Measurements from ENCODE around the gene FDCSP.
"Not testable (repeated sequence)": the region's sequence is repeated elsewhere in the genome, so short reads cannot be mapped to it uniquely, and the experiment has no call there.

FDCSP gene

DNA sequence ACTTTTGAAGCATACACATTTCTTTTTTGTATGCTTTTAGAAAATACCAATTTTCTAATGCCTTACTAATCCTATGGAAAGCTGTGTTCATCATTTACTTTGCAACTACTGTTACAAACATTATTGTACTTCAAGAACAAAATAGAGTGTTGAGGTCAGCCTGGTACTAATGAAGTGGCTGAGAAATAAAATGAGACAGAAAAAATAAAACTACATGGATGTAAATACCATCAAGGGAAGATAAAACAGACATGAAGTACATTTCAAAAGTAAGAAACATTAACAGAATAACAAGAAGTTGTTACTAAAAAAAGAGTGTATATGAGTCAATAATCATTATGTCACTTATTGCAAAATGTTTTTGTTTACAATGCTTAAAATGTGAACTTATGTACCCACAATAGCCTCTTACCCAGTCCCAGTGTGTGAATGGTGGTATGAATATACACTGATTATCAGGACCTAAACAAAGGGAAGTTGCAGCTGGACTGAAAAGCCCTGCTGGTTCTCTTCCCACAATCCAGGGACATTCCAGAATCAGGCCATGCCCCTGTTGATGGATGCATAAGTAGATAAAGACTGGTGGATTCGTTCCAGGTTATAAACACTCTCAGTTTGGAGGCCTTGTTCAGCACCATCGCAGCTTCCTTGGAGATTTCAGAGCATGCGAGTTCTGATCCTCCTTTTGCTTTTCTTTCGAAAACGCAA is 14.1 kb downstream of the FDCSP start:
- DNase-seq, result no peak

GRCh38 chr4:70242297-70242696 is 16.4 kb downstream of the FDCSP start, which contains the start of gene CSN3:
Gene CSN3, plus strand, starts transcription at chr4:70242597. Its CDS starts 2,223 bp downstream, at chr4:70244820.
- not testable (repeated sequence) for DNase-seq

DNA sequence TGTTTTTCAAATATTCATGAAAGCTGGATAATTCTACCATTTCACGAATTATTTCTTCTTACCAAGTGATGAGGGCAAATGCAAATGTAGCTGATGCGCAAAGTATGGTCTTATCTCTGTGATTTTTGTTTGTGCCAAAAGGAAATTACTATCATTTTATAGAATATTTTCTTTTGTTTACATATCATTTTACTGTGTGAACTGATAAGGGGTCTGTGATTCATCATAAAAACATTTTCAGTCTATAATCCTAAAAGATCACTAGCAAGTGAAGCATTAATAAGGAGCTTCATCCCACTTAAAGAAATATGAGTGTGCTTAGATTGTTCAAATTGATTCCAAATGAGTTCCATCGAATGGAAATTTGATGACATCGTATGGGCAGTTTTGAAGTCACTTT is 17.2 kb downstream of the FDCSP start:
- no peak for DNase-seq

GRCh38 chr4:70251250-70251944 is 25.5 kb downstream of the FDCSP start:
- DNase-seq, result no peak

DNA sequence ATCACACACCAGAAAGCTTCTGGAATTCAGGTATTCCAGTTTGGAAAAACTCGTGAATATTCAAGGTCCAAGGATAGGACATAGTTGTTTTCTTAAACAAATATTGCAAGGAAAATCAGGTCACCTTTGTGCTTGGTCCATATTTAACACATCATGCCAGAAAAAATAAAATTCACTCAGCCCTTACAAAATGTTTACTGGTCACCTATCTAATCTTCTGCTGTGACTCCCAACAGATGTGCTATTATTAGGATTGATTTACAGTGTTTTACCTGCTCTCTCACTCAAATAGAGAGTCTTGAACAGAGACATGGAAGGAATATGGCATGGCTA is 26.0 kb downstream of the FDCSP start:
- DNase-seq, result no peak

DNA sequence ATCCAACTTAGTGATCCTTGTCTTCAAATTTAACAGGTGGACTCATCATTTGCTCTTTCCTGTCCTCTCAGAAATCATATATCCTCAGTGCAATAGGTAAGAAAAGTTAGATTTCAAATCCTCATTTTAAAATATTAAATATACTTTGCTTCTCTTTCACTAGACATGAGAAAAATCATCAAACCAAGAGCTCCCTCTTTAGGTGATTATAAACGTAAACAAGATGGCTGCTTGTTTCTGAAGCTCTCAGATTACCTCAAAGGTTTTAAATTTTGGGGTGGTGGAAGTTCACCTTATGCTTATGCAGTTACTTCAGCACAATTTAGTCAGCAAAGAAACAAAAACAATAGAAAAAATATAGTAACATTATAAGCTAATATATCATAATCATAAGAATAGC is 43.8 kb downstream of the FDCSP start:
- no peak for DNase-seq

DNA sequence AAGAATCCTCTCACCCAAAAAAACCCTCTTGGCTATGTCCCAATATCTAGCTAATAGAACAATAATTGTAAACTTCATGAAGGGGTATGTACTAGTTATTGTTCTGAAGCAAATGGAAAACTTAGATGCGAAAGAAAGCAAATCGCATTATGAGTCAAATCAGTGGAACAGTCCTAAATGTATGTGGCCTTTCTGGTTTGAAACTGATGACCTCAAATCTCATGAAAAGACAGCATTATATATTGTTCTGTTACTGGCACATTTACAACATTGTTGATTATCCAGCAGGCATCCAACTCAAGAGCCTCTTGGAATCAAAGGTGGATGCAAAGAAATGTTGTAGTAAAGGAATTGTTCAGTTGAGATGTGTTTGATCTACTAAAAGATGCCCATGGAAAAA is 51.2 kb downstream of the FDCSP start:
- DNase-seq, result no peak

- no peak for DNase-seq
These were observed 54.6 kb downstream of the FDCSP start for GRCh38 chr4:70280567-70280966.

All from left hindlimb (tissue), 1 donor.